A549 (cell line): ENCODE results near the gene SIGLEC8.

Source experiments
- CEBPB ChIP-seq, 2 experiments: fragments of >200 bp in 1 of 2; sonication (Bioruptor Twin) in 1 of 2; formaldehyde crosslinking in 1 of 2; IDR thresholded peaks; 2 replicates each; pipeline ENCODE4 v1.6.1; 2012 to 2016
- EP300 ChIP-seq, 2 experiments: fragments of >200 bp; sonication (Bioruptor Twin); formaldehyde crosslinking; IDR thresholded peaks; 2 replicates in 1 of 2; 3 replicates in 1 of 2; pipeline ENCODE4 v1.6.1; 2016 to 2017
- HDAC2 ChIP-seq: fragments of 200-600 bp; sonication (generic); IDR thresholded peaks from 2 replicates; pipeline ENCODE4 v1.6.1; 2016
- KDM1A ChIP-seq: fragments of 200-600 bp; sonication (generic); IDR thresholded peaks from 2 replicates; pipeline ENCODE4 v1.6.1; 2016; ENCODE audit warnings: low read depth, mild to moderate bottlenecking
- NR3C1 ChIP-seq: fragments of >200 bp; sonication (Bioruptor Twin); formaldehyde crosslinking; IDR thresholded peaks from 3 replicates; pipeline ENCODE4 v1.6.1; 2017
- POLR2A ChIP-seq: IDR thresholded peaks from 2 replicates; pipeline ENCODE4 v1.6.1; 2012; ENCODE audit warnings: mild to moderate bottlenecking, low read length
- TF ChIP-seq, protein P1 (sequence below): fragments of >200 bp; sonication (Bioruptor Twin); formaldehyde crosslinking; IDR thresholded peaks from 3 replicates; pipeline ENCODE4 v1.5.1; 2016
- TF ChIP-seq, protein P2 (sequence below): fragments of >200 bp; sonication (Bioruptor Twin); formaldehyde crosslinking; IDR thresholded peaks from 3 replicates; pipeline ENCODE4 v1.6.1; 2016
- TF ChIP-seq, protein P3 (sequence below): fragments of 200-600 bp; sonication (generic); IDR thresholded peaks from 2 replicates; pipeline ENCODE4 v1.6.1; 2016; ENCODE audit warnings: antibody characterized with exemption, mild to moderate bottlenecking, moderate library complexity
- TF ChIP-seq, protein P4 (sequence below): fragments of 150-350 bp; IDR thresholded peaks from 2 replicates; pipeline ENCODE4 v1.6.1; 2014; ENCODE audit warnings: low read depth, mild to moderate bottlenecking, low read length

DNA sequence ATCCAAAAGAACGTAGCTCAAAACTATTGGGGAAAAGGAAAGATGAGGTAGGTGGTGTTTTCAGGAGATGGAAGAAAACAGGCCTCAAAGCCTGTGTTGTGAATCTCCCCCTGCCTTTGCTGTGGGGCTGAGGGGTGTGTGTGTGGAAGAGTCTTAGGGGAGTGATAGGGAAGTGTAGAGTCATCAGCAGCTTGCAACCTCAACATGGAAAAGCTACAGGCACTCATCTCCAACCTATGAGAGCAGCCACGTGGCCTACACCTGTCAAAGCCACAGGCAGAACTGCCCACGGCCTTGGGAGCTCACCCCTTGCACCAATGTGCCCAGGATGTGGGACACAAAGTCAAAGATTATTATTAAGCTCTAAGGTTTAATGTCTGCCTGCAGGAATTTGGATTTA lies 47.6 kb upstream of the SIGLEC8 start:
- TF ChIP-seq, protein P1, sequence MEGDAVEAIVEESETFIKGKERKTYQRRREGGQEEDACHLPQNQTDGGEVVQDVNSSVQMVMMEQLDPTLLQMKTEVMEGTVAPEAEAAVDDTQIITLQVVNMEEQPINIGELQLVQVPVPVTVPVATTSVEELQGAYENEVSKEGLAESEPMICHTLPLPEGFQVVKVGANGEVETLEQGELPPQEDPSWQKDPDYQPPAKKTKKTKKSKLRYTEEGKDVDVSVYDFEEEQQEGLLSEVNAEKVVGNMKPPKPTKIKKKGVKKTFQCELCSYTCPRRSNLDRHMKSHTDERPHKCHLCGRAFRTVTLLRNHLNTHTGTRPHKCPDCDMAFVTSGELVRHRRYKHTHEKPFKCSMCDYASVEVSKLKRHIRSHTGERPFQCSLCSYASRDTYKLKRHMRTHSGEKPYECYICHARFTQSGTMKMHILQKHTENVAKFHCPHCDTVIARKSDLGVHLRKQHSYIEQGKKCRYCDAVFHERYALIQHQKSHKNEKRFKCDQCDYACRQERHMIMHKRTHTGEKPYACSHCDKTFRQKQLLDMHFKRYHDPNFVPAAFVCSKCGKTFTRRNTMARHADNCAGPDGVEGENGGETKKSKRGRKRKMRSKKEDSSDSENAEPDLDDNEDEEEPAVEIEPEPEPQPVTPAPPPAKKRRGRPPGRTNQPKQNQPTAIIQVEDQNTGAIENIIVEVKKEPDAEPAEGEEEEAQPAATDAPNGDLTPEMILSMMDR: no peak
- TF ChIP-seq KDM1A (no peak), CEBPB (IDR thresholded peaks at IDR 0.05) (no peak), POLR2A (no peak), HDAC2 (no peak), NR3C1 (no peak), EP300 (IDR thresholded peaks at IDR 0.05) (no peak)
- TF ChIP-seq, protein P2, sequence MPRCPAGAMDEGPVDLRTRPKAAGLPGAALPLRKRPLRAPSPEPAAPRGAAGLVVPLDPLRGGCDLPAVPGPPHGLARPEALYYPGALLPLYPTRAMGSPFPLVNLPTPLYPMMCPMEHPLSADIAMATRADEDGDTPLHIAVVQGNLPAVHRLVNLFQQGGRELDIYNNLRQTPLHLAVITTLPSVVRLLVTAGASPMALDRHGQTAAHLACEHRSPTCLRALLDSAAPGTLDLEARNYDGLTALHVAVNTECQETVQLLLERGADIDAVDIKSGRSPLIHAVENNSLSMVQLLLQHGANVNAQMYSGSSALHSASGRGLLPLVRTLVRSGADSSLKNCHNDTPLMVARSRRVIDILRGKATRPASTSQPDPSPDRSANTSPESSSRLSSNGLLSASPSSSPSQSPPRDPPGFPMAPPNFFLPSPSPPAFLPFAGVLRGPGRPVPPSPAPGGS: no peak
- TF ChIP-seq, protein P3, sequence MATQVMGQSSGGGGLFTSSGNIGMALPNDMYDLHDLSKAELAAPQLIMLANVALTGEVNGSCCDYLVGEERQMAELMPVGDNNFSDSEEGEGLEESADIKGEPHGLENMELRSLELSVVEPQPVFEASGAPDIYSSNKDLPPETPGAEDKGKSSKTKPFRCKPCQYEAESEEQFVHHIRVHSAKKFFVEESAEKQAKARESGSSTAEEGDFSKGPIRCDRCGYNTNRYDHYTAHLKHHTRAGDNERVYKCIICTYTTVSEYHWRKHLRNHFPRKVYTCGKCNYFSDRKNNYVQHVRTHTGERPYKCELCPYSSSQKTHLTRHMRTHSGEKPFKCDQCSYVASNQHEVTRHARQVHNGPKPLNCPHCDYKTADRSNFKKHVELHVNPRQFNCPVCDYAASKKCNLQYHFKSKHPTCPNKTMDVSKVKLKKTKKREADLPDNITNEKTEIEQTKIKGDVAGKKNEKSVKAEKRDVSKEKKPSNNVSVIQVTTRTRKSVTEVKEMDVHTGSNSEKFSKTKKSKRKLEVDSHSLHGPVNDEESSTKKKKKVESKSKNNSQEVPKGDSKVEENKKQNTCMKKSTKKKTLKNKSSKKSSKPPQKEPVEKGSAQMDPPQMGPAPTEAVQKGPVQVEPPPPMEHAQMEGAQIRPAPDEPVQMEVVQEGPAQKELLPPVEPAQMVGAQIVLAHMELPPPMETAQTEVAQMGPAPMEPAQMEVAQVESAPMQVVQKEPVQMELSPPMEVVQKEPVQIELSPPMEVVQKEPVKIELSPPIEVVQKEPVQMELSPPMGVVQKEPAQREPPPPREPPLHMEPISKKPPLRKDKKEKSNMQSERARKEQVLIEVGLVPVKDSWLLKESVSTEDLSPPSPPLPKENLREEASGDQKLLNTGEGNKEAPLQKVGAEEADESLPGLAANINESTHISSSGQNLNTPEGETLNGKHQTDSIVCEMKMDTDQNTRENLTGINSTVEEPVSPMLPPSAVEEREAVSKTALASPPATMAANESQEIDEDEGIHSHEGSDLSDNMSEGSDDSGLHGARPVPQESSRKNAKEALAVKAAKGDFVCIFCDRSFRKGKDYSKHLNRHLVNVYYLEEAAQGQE: no peak
- TF ChIP-seq, protein P4, sequence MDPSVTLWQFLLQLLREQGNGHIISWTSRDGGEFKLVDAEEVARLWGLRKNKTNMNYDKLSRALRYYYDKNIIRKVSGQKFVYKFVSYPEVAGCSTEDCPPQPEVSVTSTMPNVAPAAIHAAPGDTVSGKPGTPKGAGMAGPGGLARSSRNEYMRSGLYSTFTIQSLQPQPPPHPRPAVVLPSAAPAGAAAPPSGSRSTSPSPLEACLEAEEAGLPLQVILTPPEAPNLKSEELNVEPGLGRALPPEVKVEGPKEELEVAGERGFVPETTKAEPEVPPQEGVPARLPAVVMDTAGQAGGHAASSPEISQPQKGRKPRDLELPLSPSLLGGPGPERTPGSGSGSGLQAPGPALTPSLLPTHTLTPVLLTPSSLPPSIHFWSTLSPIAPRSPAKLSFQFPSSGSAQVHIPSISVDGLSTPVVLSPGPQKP: no peak
